NCI-H146 (cell line): Measurements from ENCODE around the gene ATP7B.
"Not testable (repeated sequence)": the region's sequence is repeated elsewhere in the genome, so short reads cannot be mapped to it uniquely, and the experiment has no call there.

Source experiments
- DNase-seq: peaks from one replicate; lab custom pipeline; 2025; lab: John Stamatoyannopoulos, UW

ATP7B gene

DNA sequence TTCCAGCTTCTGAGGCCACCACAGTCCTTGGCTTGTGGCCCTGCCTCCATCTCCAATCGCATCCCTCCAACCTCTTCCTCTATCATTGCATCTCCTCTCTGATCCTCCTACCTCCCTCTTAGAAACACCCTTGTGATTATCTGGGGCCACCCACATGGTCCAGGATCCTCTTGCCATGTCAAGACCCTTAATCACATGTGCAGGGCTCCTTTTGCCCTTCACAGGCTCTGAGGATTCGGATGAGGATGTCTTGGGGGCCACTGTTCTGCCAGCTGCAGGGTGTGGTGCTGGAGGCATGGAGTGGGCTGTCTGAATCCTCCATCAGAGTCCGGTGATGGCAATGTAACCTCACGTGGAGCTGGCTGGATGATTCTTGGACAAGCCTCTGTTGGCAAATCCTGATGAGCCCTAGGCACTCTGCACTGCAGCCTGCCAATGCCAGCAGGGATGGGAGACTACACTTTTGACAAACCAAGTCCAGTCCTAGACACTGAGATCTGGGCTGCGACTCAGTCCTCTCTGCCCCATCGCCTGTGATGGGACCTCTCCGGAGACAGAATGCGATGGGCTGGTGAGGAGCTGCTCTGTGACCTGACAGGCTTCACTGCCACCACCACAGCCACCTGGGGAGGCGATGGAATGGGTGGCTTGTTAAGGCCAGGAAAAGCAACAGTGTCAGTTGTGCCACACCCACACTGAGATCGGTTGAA, 88.3 kb downstream of the ATP7B start:
- no peak for DNase-seq

DNA sequence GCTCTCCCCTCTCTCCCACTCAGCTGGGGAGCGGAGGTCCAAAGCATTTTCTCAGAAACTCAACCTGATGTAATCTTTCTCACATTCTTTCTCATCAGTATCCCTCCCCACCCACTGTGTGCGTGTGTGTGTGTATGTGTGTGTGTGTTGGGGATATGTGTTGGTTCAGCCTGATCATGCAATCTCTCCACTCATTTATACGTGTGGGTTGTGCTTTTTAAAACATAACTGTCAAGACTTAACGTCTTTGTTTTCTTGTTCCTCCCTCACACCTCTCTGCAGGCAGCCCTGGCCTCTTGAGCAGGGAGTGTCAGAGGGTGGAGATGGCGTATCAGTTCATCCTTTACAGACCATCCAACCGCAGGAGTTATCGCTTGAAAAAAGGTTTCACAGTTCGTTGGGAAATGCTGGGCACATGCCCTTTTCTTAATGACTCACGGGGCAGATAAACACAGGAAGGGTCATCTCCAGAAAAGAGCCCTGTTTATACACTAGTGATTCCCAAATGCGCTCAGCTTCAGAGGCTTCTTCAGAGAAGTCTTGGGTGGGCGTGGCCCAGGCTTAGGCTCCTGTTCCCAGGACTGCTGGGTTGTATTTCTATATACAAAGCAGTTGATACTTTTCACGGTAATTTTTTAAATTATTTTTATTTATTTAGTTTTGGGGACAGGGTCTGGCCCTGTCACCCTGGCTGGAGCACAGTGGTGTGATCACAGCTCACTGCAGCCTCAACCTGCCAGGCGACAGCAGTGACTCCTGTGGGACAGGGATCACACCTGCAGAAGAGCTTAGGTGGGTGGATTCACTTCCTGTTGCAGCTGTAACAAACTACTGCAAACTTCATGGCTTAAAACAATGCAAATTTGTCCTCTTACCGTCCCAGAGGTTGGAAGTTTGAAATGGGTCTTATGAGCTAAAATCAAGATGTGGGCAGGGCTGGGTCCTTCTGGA, 89.2 kb downstream of the ATP7B start:
- no peak for DNase-seq

DNA sequence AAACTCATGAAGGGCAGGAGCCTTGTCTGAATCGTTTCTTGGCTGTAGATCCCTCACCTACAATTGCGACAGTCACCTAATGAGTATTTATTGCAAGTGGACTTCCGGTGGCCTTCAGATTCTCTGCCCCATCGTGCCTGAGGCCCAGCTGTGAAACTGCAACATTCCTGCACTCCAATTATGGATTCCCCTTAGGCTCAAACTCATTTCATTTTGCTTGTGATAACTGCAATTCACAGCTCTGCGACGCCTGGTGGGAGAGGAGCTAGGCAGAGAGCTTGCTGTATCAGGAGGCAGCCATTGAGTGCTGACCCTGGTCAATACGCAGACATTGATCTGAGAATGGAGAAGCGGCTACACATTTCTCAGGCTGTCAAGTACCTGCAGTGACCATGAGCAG, 90.5 kb downstream of the ATP7B start:
- no peak for DNase-seq

DNA sequence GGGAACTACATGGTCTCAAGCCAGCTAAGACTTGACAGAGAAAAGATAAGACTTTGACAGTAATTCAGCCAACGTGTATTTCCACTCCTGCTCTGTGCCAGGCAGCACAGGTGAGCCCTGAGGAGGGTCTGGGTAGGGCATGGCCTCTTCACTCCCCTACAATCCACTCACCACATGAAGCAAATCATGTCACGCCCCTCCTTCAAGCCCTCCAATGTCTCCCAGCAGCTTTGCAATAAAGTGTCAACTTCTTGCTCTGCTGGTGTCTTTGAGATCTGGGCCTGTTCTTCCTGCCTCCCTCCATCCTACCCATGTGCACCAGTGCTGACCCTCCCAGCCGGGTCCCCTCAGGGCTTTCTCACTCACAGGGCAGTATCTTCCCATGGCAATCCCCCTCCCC, 91.0 kb downstream of the ATP7B start:
- no peak for DNase-seq

DNA sequence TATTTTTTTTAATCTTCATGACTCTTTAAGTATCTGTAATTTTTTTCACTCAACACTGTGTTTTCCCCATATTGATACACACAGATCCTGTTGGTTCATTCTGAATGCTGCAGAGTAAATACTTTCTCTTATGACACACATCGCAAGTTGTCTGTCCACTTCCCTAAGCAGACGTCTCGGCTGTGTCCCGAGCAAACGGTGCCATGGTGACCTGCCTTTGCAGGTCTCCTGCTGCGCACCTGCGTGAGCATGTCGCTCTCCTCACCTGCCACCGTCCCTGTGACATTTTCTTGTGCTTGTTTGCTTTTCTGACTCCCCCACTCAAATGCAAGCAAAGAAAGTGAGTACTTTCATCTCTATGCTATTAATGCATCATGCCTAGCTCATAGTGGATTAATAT, 91.7 kb downstream of the ATP7B start:
- DNase-seq, result peak; percentile 84

DNA sequence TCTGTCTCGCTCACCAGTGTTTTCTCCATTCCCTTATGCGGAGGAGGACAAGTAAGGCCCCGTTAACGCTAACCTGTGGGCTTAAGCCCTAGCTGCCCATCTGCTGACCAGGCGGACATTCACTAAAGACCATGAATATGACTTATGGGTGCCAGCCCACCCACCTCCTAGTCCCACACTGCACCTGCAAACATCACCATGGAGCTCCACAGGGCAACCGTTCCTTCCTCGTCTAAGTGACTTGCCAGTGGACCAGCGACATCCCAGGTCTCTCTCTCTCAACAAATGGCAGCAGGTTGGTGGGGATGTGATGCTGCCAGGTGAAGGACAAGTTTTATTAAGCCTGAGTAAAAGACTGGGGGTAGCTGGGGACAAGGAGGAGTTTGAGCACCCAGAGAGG, 94.3 kb downstream of the ATP7B start:
- no peak for DNase-seq

DNA sequence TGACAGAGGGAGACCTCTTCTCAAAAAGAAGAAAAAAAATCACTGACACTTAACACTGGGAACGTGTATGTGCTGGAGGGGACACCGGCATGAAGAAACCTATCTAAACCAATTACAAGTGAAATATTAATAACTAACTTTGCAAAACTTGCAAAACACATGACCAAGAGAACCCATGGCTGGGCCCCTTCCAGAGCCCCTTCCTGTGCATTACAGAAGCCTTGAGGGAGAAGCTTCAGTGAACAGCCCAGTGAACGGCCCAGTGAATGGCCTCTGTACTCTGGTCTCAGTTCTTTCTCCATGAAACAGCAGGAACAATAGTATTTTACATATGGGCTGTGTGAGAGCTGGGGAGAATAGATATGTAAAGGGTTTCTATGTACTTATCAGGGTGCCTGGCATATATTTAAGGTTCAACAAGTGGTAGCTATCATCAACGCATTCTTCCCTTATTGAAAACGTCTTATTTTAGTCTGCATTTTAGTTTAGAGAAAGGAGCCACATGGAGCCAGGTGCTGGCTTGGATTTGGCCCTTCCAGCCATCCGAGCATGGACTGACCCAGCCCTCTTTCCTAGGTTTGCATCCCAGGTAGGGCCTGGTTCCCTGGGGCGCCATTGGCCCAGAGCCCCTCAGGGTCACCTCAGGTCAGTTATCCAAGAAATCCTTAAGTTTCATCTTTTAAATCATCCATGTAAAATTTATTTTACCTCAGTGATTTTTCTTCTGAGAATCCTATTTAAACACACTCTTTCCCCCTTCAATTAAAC, 95.0 kb downstream of the ATP7B start:
- DNase-seq, result no peak

DNA sequence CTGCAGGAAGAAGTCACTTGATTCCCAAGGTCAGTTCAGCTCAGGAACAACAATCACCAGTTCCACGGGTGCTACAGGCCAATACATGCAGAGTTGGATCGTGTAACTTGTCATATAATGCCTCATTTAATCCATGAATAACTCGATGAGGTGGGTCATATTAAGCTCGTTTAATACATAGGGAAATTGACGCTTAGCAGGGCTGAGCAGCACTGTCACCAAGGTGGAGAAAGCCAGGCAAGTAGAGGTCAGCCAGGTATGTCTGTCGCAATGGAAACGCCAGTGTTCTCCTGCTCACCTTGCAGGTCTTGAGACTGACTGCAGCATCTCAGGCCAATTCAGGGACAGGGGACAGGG, 97.1 kb downstream of the ATP7B start:
- no peak for DNase-seq

DNA sequence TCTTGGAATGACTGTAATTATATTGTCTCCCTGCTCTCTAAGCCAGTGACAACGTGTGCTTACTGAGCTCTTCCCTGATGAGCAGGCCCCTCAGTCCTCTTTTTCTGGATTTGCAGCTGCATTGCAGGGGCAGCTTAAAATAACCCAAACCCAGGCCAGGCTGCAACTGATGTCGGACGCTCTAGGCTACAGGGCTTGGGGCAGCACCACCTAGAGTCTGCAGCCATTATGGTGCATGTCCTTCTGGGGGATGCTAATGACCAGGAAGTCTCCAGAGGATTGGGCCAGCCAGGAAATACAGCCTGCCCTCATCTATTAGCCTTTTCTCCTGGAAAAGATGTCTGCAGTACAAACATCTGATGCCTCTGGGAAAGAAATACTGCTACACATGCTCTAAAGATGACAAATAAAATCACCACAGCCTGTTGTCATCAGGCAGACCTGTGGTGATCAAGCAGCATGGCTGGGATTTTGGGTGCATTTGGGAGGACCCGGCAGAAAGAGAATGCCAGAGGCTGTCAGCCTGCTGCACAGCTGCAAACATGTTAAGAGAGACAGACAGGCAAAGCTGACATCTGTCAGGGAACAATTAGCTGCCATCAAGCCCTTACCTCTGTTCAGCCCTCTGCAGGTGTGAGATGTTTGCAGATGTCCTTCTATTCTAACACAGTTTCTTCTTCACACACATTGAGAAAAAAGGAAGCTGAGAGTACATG, 97.7 kb downstream of the ATP7B start:
- peak; percentile 23 for DNase-seq

DNA sequence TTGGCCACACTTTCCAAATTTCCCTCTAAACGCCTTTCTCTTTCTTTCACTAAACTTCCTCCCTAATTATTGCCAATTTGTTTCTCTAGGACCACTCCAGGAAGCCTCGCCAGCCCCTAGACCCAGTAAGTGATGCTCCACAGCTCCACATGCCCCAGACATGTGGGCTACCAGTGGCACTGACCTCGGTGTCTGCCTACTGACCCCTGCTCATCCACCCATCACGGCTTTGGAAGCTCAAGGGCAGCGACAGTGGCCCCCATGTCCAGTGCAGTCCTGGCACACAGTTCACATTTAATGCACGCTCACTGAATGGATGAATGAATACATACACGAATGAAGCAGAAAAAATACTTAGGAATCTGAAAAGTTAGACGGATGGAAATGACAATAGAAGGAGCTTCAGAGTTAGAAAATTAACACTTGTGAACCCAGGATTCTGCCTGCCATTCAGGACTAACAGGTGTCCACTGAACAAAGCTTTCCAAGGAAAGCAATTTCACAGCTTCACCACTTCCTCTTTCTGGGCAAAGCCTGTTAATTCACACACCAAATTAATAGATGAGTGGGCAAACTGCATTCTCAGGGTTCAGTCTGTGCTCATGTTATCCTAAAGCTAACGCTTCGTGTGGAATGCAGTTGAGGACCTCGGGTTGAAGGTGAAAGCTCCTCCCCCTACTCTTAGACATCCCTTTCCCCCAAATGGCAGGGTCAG, 98.6 kb downstream of the ATP7B start:
- DNase-seq, result no peak

DNA sequence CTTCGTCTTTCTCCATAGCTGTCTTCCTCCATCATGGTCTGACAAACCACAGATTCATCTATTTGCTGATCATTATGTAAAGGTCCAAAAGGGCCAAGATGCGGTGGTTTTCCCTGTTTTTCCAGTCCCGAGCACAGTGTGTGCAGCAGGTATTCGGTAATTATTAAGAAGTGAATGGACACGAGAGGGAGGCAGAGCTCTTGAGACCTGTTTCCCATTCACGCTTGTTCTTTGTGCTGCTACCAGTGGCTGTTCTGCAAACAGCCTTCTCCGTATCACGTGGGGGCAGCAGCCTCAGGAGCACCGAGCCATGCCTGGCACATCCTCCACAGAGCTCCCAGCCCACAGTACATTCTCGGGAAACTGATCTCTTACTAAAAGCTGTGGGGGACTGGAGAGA, 99.2 kb downstream of the ATP7B start:
- peak; percentile 65 for DNase-seq

DNA sequence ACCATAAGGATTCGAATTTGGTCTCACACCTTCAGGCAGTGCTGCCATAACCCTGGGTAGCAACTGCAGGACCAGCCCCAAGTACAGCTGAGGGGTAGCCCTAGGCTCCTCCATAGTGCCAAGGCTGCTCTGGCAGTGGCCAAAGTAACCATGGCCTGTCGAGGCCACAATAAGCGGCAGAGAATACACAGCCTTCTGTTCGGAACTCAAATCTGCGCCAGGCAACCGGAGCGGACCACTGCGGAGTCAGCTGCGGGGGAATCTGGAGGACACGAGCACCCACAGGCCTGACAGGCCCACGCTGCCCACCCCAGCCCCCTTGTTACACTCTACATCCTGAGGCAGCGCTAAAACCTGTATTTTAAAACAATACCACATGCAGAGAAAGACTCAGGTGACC, 100.7 kb downstream of the ATP7B start:
- no peak for DNase-seq

DNA sequence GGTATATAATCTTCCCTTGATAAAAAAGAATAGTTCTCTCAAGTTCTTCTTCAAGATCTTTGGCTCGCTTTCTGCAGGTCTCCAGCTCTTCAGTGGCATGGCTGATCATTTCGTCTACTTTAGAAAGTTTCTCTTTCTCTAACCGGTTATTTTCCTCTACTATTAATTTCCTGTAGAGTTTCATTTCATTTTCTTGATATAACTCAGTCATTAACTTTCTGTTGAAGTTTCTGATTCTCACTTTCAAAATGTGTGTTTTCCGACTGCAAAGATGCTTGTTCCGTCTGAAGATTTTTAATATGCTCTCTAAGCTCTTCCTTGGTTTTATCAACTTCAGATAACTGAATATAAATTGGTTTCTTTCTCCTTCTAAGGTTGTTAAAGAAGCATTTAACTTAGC, 102.0 kb downstream of the ATP7B start:
- DNase-seq, result not testable (repeated sequence)

DNA sequence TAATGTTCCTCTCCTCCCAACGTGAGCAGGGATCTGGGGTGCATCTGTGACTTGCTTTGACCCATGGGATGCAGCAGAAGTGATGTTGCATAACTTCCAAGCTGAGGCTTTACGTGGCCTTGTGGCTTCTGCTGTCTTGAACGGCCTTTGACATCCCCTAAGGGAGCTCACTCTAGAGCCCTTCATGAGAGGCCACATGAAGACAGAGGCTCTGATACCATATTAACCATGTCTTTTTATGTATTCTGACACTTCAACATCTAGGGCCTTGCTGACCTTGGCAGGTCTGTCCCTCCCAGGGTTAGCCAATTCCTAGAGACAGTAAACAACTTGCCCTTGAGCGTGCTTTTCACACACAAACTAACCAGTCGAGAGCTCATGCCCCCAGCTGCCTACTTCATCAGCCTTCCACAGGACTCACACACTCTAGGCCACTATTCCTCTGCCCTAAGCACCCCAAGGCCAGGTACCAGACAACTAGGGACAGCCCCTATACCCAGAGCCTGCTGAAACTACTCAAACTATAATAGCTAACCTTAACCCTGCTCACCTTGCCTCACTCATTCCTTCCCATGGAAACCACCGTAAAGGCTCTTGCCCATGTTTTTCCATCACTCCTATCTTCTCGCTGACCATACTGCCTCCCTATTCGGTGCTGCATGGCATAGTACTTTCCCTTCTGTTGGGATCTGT, 104.1 kb downstream of the ATP7B start:
- no peak for DNase-seq

DNA sequence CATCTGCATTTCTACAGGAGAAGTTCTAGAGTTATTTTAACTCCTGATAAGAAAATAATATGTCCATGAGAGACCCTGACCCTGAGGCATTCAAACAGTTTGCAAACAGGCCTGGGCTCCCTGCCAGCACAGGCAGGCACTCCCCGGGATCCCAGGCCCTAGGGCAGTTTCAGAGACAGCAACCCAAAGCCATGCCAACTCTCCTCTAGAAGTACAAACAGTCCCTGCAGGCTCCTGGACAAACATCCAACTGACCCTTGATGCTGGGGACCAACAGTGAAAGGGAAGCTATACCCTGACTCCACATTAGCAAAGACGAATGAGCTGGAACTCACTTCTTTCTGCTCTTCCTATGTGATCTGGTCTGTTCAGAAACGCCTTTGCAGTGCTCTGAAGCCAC, 104.7 kb downstream of the ATP7B start:
- DNase-seq, result peak; percentile 96

DNA sequence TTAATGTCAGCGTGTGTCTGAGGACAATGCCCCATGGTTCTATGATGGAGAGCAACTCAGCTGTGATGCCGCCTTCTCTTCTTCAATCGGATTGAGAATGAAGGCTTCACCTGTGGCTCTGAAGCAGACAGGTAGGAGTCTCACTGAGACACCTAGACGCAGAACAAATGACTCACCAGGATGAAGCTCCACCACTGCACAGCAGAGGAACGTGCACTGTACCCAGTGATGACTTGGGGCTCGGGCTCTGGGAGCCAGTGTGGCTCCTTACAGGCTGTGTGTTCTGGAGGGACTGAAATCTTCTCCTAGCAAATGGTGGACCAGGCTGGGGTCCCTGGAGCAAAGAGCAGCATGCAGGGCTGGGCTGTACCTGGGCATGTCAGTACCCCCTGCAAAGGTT, 105.5 kb downstream of the ATP7B start:
- DNase-seq, result peak; percentile 36

DNA sequence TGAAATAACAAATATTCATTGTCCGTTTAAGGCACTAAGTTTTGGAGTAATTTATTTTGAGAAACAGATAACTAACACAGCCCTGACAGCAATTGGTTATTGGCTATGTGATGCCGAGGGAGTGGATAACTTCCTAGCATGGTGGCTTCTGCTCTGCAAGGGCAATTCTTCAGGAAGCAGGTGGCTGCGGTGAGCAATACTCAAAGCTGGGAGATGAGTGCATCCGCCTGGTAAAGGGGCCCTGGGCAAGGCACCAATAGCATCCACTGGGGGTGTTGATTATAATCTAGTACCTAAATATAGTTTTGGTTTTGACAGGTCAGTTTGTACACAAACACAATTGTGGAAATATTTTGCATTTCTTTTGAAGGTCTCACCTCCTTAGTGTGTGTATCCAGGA, 108.5 kb downstream of the ATP7B start:
- no peak for DNase-seq

DNA sequence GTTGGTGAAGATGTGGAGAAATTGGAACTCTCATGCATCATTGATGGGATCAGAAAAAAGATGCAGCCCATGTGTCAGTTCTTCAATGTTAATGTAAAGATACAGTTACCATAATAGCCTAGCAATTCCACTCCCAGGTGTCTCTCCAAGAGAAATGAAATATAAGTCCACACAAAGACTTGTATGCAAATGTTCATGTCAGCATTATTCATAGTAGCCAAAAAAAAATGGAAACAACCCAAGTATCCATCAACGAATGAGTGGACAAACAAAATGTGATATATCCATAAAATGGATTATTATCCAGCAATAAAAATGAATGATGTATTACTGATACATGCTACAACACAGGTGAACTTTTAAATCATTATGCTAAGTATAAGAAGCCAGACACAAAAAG, 110.8 kb downstream of the ATP7B start:
- DNase-seq, result no peak

DNA sequence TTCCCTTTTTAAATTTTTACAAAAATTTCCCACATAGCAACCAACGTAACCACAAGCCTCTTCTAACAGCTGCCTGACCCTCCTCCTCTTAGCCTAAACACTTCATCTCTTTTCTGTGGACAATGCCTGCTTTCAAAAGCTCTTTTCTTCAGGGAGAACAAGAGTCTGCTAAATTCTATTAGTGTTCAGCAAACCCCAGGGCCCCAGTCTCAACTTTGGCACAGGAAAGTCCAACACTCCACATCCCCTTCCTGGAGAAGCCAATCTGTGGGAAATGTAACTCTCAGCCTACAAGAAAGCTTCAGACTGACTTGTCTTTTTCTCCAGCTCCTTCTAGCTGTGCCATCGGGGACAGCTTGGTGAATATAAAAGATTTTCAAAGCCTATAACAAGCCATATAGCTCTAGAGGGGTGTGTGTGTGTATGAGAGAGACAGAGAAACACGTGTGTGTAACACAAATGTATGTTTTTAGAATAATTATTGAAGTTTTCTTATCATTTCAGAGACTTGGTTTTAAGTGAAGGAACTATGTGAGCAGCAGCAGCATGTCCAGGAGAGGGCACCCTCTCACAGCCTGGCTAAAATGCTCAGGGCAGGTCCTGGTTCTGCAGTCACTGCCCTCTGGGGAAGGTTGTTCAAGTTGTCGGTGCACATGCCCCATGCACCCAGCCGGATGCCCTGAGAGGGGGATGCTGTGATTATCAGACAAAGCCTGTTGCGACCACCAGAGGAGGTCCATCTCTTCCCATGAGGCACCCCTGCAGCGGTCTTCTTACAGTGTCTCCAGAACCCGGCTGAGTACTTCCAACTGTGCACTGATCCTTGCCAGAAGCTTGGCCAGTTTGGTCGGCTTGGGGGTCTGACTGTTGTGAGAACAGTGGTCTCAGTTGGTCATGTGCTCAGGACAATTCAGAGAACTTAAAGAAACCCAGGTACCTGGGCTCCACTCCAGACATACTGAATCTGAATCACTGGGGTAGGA, 115.1 kb downstream of the ATP7B start:
- DNase-seq, result peak; percentile 47

DNA sequence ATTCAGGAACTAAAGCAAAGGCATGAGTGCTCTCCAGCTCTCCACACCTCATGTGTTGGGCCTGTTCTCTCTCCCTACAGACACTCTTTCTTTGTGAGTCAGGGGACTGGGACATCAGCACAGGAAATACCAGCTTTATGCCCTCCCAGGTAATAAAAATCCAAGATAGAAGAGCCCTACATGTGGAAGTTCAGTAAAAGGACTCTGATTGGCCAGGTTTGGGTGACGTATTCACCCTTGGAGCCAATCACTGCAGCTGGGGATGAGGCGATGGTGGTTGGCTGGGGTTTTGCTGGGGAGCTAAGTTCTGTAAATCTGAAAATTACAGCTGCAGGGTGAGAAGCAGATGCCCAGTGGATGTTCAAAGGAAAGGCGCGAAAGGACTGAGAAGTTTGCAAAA, 117.0 kb downstream of the ATP7B start:
- no peak for DNase-seq
